Ramos (cell line): ENCODE data around the gene KIAA0232.
"Not testable (repeated sequence)": the region's sequence is repeated elsewhere in the genome, so short reads cannot be mapped to it uniquely, and the experiment has no call there.

Experiments used
- in situ Hi-C: fragments of 300-500 bp; cut with MboI; formaldehyde crosslinking; loops from one replicate; pipeline ENCODE4 v1.14.3; 2022; ENCODE audit warnings: low sequenced_read_pairs; ENCODE audit not compliant: unreplicated experiment

KIAA0232 gene

DNA sequence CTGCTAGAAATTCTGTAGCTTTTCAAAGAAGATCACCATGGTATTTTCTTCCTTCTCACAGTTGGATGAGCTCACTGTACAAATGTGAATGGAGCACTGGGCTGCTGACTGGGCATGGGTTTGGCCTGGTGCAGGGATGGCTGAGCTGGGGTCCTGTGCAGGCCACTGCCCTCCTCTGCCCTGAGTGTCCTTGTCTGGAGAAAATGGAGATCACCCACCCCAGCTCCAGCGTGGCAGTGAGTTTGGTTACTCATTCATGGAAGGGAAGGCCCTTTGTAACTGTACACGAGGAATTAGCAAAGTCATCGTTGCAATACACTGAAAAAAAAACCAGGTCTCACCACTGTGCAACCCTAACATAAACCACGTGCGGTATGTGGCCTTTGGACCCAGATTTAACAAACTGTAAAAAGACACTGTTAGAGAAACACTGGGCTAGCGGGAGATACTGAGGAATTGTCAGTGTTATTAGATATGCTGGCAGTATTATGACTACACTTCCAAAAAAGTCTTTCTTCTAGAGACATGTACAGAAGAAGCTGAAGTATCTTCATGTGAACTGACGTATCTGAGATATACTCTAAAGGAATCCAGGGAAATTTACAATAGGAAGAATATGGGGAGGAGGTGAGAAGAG lies 111.0 kb downstream of the KIAA0232 start:
- in situ Hi-C loops = no loop called here

DNA sequence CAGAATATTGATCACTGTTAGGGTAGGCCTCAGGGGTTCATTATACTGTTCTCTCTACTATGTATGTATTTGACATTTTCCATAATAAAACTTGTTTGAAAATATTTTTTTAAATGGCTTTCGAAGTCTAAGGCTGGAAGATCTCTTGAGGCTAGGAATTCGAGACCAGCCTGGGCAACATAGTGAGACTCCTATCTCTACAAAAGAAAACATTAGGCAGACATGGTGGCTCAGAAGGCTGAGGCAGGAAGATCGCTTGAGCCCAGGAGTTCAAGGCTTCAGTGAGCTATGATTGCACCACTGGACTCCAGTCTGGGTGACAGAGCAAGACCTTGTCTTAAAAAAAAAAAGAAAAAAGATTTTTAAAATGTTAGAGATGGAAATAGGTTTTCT lies 111.6 kb downstream of the KIAA0232 start:
- in situ Hi-C loops = no loop called here

DNA sequence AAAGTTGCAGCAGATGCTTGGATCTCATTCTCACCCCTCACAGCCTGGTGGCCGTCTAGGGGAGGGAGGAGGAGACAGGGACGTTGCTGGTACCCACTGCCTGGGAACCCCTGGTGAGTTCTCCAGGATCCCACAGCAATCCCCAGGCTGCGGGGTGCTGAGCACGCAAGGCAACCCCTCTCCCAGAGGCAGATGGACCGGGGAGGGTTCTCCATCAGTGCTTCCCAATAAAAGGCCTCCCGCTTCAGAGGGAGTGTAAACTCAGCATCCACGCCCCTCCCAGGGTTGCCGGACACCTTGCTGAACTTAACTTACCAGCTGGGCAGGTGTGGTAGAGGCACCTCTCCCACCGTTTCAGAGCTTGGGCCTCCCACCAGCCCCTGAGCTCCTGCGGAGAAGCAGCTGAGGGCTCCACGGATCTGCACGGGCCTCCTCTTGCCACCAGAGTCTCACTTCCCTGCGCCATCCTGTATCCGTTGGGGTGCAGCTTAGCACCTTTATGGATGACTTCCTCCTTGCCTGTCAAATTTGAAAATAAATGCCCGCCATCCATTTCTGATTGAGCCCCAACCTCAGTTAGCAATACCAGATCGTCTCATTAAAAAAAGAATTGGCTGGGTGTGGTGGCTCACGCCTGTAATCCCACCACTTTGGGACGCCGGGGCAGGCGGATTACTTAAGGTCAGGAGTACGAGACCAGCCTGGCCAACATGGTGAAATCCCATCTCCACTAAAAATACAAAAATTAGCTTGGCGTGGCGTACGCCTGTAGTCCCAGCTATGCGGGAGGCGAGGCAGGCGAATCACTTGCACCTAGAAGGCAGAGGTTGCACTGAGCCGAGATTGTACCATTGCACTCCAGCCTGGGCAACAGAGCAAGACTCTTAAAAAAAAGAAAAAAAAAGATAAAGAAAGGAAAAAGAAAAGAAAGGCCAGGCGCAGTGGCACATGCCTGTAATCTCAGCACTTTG lies 112.3 kb downstream of the KIAA0232 start:
- in situ Hi-C loops = no loop called here

DNA sequence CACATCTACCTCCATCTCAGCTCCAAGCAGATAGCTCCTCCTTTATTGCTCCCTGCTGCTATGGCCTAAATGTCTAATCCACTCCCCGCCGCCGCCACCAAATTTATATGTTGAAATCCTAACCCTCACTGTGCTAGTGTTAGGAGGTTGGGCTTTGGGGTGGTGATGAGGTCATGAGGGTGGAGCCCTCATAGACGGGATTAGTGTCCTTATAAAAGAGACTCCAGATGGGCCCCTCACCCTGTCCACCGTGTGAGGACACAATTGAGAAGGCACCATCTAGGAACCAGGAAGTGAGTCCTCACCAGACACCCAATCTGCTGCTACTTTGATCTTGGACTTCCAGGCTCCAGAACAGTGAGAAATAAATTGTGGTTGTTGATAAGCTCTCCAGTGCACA lies 113.5 kb downstream of the KIAA0232 start:
- in situ Hi-C loops = no loop called here

DNA sequence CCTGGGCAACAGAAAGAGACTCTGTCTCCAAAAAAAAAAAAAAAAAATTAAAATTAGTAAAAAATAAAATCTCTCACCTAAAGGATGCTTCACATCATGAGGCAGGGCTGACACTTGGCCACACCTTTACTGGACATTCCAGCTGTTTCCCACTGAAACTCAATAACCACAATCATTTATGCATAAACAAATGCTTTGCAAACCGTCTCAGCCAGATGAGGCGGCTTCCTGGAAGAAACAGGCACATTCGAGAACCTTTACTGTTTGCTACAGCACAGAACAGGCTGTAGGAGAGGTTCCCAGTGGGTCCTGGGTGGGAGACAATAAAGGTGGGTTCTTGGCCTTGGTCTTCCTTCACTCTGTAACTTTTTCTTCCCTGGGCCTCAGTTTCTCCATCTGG lies 116.2 kb downstream of the KIAA0232 start:
- in situ Hi-C loops = no loop called here

DNA sequence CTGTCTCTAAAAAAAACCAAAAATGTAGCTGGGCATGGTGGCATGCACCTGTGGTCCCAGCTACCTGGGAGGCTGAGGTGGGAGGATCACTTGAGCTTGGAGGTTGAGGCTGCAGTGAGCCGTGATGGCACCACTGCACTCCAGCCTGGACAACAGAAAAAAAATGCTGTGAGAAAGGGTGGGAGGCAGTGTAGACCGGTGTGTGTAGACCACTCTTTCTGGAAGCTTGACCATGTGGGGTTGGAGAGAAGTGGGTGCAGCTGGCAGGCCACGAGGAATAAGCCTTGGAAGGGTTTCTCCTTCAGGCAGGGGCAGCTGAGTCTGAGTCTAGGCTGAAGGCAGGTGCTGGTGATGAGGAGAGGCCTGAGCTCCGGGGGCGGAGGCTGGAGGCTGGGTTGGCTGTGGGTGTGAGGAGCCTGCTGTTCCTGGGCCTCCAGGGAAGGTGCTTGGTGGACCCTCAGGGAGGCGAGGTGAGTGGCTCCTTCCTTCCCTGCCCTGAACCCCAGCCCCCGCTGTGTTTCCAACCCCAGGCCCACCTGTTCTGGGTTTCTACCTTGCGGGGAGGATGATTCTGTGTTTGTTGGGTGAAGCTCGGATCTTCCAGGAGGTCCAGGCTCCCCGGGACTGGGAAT lies 117.8 kb downstream of the KIAA0232 start:
- in situ Hi-C loops = loop anchor here (5.0 kb wide), 1 partner anchor 172 kb away; no protein-coding TSS in a partner anchor

DNA sequence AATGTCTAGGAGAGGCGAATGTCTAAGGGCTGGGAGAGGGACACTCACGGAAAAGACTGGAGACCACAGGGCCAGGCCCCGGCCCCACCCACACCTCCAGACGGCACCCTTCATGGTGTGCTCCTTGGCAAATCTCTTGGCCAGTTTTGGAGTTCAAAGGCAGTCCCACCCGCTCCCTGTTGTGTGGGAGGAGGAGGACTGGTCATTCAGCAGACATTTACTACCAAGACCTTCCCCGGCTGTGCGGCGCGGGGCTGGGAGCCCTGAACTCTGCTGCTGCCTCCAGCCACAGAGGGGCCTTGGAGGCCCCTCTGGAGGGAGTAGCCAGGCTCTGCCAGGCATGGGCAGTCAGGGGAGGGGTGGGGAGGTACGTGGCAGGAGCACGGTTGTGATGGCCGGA lies 118.4 kb downstream of the KIAA0232 start:
- in situ Hi-C loops = loop anchor here (5.0 kb wide), 1 partner anchor 171 kb away; no protein-coding TSS in a partner anchor

DNA sequence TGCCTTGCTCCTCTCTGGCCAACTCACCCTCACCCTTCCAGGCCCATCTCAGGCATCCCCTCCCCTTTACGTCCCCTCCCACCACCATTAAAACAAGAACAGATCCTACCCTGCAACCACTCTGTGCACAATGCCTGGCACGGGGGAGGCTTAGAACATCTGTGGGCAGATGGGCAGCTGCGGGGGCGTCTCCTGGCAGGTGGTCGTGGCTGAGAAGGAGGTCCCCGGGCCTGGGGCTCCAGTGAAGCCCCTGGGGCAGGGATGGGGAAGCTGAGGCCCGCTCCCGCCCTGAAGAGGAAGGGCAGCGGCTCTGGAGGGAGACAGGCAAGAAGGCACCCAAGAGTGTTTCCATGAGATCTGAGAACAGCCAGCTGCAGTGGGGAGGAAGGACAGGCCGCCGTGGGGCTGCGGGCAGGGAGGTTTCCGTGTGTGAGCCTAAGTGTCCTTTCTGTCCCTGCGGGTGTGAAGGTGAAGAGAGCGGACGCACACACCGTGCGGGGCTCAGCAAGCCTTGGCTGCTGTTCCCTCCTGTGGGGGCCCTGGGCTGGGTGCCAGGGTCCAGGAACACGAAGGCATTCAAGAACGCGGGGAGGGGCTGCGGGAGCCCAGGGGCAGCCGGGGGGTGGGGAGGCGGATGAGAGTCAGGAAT lies 119.3 kb downstream of the KIAA0232 start:
- in situ Hi-C loops = loop anchor here (5.0 kb wide), 1 partner anchor 171 kb away; no protein-coding TSS in a partner anchor

DNA sequence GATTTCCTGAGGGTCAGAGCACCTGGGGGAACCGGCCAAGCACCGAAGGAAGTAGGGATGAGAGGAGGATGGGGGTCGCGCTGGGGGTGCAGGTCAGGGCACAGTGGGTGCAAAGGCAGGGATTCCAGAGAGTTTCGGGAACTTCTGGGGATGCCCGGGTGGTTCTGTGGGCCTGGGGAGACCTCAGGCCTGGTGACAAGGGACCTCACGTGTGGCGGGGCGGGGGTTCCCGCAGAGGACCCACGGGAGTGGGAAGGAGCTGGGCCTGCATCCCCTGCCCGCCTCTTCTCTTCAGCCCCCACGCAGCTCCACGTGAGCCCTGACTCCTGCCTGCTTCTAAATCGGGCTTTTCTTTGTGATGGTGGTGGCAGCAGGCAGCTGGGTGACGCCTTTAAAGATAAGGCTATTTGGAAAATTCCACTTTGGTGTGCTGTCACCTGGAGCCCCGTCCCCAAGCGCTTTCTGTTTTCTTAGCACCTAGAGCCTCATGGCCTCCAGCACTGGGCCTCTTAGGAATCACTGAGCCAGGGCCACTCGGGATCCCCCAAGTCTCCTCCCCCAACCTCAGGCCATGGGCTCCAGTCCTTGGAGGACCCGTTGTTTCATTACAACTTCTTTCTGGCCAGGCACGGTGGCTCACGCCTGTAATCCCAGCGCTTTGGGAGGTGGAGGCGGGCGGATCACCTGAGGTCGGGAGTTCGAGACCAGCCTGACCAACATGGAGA lies 120.0 kb downstream of the KIAA0232 start:
- in situ Hi-C loops = loop anchor here (5.0 kb wide), 1 partner anchor 170 kb away; no protein-coding TSS in a partner anchor

DNA sequence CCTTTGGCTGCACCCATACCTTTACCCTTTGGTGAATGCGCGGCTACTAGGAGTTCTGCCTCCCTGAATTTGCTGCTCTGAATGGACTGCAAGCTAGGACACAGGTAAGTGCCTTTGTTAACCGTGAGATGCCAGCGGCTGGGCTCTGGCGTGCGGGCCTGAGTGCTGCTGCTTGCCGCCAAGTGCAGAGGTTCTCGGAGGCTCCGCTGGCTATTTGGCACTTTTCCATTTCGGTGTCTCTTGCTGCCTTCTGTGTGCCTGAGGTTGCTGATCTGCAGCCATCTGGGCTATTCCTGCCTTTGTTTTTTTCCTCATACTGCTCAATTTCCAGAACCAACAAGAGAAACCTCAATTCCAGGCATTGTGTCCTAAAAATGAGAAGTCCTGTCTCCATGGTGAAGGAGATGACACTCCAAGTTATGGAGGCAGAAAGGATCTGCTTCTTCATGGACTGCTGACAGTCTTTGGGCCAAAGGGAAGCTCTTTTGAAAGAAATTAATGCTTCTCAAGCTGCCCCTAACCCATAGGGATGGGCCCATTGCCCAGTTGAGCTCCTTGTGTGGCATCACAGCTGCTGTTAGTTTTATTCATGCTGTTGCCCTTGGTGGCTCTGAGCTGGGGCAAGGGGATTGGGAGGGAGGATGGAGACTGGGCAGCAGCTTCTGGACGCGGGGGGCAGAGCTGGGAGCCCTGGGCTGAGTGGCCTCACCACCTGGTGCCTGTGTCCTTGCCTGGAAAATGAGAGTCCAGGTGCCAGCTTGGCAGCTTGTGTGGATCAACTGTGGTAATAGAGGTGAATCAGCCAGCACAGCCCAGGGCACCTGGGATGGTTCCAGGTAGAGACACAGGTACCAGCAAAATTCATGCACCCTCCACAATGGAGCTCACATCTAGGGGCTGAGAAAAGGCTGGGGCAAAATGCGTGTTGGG lies 123.3 kb downstream of the KIAA0232 start:
- in situ Hi-C loops = no loop called here

DNA sequence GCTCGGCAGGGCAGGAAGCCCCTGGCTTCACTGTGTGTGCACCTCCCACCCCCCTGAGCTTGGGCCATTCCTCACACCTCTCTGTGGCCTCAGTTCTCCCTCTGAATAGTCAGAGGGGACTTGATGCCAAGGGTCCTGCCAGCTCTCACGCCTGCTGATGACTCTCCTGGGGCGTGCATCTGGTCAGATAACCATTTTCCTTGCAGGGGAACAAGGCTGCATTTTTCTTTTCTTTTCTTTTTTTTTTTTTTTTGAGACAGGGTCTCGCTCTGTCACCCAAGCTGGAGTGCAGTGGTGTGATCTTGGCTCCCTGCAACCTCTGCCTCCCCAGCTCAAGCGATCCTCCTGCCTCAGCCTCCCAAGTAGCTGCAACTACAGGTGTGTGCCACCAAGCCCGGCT lies 124.0 kb downstream of the KIAA0232 start:
- in situ Hi-C loops = not testable (repeated sequence)

DNA sequence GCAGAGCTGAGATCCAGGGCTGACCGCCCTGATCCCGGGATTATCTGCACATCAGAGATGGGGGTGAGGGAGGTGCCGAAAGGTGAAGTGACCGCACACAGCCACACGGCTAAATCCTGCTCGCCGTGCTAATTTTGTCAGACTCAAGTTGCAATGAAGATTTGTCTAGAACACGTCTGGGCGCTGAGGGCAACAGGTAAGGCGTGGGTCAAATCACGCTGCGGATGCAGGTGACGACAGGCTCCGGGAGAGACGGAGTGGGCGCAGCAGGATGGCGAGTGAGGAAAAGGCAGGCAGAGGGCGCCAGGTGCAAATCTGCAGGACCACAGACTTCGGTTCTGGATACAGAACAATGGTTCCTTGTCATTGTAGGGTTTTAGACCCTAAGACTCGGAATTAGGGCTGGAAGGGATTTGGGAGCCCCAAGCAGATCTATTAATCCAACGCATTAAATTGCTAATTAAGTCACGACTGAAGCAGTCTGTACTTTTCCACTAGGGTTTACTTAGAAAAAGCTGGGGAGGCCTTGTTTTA lies 125.2 kb downstream of the KIAA0232 start:
- in situ Hi-C loops = no loop called here

DNA sequence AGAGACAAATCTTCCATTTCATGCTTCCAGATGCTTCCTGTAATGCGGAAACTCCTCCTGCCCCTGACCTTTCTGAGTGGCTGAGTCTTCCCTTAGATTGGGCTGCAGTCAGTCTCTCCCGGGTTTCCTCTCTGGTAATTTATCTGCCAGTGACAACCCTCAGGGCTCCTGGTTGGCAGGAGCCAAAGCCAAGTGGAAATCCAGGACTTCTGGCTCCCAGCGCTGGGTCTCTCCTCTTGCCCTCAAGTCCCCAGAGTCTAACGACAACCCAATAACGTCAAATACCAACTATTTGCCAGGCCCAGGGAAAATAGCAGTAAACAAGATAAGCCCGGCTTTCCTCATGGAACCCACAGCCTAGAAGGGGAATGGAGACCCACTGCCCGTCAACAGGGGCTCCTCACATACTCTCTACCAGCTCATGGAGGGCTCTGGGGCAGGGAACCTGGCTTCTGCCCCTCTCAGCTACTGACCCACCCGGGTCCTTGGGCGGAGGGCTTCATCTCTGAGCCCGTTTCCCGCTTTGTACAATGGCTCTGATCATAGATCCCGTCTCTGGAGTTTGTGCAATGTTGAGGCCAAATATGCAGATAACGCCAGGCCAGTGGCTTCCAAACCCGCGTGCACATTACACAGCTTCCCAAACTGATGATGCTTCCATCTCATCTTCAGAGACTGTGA lies 126.0 kb downstream of the KIAA0232 start:
- in situ Hi-C loops = no loop called here

DNA sequence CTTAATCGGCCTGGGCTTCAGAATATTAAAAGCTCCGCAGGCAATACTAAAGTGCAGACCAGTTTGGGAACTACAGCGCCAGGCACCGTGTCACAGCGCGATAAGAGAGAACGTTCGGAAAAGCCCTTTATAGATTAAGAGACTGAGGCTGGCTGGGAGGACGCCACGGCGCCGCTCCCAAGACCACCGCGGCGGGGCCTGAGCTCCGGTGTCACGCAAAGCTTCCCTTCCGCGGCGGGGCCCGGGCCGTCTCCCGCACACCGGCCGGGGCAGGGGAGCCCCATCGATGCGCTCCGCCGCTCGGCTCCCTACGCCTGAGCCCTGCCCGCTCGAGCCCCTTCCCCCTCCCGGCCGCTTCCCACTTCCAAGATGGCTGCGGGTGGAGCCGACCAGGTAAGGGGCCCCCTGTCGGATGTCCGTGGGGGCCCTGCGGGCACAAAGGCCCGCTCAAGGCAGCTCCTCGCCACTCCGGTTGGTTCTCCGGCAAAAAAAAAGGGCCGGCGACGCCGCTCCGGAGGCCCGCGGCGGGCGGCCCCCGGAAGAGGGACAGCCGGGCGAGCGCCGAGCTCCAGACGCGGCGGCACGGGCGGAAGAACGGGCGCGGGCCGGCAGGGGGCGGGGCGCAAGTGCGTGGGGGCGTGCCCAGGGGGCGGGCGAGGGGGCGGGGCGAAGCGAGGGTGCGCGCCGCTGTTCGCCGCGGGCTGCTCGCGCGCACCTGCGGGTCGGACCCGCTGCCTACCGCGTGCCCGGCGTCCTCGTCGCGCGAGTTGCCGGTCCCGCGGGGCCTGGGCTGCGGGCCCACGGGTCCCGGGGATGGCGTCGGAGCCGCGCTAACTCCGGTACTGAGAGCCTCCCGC lies 126.8 kb downstream of the KIAA0232 start, which contains the start of gene TBC1D14:
TBC1D14 (plus strand) TSS at position 714 of the 857 bp plus-strand sequence. CDS start 13,564 bp downstream, outside the sequence.
- in situ Hi-C loops = no loop called here

DNA sequence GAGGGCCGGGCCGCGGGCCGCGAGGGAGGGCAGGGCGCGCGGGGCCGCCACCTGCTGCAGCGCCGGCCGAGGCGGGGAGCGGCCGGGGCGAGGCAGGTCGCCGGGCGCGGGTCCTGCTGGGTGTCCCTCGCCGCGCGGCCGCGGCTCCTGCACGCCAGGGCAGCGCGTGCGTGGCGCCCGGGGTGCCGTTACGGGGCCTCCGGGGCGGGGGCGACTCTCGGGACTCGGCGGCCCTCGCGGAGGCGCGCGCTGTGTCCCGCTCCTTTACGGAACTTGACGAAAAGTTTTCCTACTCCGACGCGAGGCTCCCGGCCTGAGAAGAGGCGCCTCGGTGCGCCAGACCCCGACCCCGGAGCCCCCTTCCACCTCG lies 127.4 kb downstream of the KIAA0232 start:
- in situ Hi-C loops = loop anchor here (5.0 kb wide), 1 partner anchor 77 kb away; no protein-coding TSS in a partner anchor

DNA sequence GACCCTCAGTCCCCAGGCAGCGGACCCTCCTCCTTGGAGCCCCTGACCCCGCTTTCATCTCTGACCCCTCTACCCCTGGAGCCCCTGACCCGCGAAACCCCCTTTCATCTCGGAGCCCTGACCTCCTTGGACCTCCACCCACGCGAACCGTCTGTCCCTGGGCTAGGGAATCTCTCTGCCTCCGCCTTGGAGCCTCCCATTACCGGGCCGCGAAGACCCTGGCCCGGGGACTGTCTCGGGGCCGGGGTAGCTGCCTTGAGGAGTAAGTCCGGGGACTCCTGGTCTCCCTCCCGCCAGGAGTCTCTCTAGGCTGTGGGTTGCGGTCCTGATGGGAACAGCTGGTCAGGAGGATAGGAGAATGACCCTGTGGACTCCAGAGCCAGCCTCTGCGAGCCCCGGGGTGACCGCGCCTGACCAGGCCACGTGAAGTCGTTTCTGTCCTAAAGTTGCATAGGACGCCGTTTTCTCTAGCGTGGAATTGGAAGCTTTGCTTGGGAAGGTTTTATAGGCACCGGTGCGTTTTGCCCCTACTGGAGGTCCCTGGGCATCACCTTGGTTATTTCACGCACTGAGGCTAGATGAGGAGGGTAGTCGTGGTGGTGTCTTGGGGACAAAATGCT lies 127.9 kb downstream of the KIAA0232 start:
- in situ Hi-C loops = loop anchor here (5.0 kb wide), 1 partner anchor 77 kb away; no protein-coding TSS in a partner anchor
